HL-60 (cell line): Measurements from ENCODE around the gene EVX2.

Source experiments
- GABPA ChIP-seq: IDR thresholded peaks from 2 replicates; pipeline ENCODE4 v1.6.1; 2012; ENCODE audit warnings: low read depth
- TF ChIP-seq, protein P1 (sequence below): IDR thresholded peaks from one replicate; pipeline ENCODE4 v1.5.1; 2011; ENCODE audit warnings: low read length, control low read depth, inconsistent platforms; ENCODE audit not compliant: insufficient read depth

DNA sequence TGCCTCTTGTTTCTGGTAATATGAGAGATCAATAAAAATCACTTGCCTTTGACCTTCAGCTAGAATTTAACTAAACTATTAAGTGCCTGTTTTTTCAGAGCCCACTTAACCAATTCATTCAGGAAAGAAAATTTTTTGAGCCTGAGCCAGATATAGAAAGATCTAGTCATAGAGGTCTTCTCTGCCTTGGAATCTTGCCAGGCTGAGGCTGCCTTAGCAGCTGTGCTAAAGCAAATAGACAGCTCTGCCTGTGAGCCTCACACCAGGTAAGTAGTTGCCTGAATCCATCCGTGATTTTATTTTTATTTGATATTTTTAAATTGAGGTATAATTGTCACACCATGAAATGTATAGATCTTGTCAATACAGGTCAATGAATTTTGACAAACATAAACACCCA lies 27.4 kb downstream of the EVX2 start:
- TF ChIP-seq GABPA: no peak
- TF ChIP-seq, protein P1, sequence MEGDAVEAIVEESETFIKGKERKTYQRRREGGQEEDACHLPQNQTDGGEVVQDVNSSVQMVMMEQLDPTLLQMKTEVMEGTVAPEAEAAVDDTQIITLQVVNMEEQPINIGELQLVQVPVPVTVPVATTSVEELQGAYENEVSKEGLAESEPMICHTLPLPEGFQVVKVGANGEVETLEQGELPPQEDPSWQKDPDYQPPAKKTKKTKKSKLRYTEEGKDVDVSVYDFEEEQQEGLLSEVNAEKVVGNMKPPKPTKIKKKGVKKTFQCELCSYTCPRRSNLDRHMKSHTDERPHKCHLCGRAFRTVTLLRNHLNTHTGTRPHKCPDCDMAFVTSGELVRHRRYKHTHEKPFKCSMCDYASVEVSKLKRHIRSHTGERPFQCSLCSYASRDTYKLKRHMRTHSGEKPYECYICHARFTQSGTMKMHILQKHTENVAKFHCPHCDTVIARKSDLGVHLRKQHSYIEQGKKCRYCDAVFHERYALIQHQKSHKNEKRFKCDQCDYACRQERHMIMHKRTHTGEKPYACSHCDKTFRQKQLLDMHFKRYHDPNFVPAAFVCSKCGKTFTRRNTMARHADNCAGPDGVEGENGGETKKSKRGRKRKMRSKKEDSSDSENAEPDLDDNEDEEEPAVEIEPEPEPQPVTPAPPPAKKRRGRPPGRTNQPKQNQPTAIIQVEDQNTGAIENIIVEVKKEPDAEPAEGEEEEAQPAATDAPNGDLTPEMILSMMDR: no peak
